ENCODE data around the gene CCL7.

- TF ChIP-seq POLR2A (IDR thresholded peaks at IDR 0.05; ENCODE audit: low read length) (no peak), GATA1 (IDR thresholded peaks at IDR 0.05; ENCODE audit: low read depth, low read length) (no peak)
Observed at GRCh38 chr17:34225046-34225445, 45.0 kb upstream of the CCL7 start.

Data from erythroblast (primary cell).